Measurements from ENCODE around the gene THBS2. TPM values are rescaled to one million over a fixed set of nuclear protein-coding genes. Genes with fewer than 3 reads are reported as not detected.
"Not testable (repeated sequence)": the region's sequence is repeated elsewhere in the genome, so short reads cannot be mapped to it uniquely, and the experiment has no call there.

THBS2 gene
- total RNA-seq, 2 donors from 2014 or later = not detected

- no peaks in the 10 kb centered on the region for H3K27me3 Mint-ChIP-seq (ENCODE audit: low read depth)
- no peak for ATAC-seq (replicated peaks in 1 of 2)
- no peaks in the 10 kb centered on the region for H3K9me3 Mint-ChIP-seq
- no peak for DNase-seq
- no peaks in the 10 kb centered on the region for H3K4me1 Mint-ChIP-seq (ENCODE audit: low read depth)
- no peak overlapping the region for H3K4me3 Mint-ChIP-seq
- H3K36me3 Mint-ChIP-seq (ENCODE audit: insufficient read depth in 2 of 2) = no peaks in the 10 kb centered on the region
- H3K27ac Mint-ChIP-seq = no peak overlapping the region
These were observed 35.6 kb upstream of the THBS2 start for GRCh38 chr6:169289257-169289618.

GRCh38 chr6:169288591-169288990 is 34.9 kb upstream of the THBS2 start:
- no peak overlapping the region for H3K4me3 Mint-ChIP-seq
- H3K9me3 Mint-ChIP-seq = no peaks in the 10 kb centered on the region
- ATAC-seq (replicated peaks in 1 of 2) = no peak
- H3K27me3 Mint-ChIP-seq (ENCODE audit: low read depth) = no peaks in the 10 kb centered on the region
- no peaks in the 10 kb centered on the region for H3K36me3 Mint-ChIP-seq (ENCODE audit: insufficient read depth in 2 of 2)
- no peaks in the 10 kb centered on the region for H3K4me1 Mint-ChIP-seq (ENCODE audit: low read depth)
- no peak for DNase-seq
- H3K27ac Mint-ChIP-seq = no peak overlapping the region

- H3K4me3 Mint-ChIP-seq = no peak overlapping the region
- no peaks in the 10 kb centered on the region for H3K9me3 Mint-ChIP-seq
- no peak for ATAC-seq (replicated peaks in 1 of 2)
- H3K27me3 Mint-ChIP-seq (ENCODE audit: low read depth) = no peaks in the 10 kb centered on the region
- no peaks in the 10 kb centered on the region for H3K36me3 Mint-ChIP-seq (ENCODE audit: insufficient read depth in 2 of 2)
- H3K27ac Mint-ChIP-seq = no peak overlapping the region
- DNase-seq = no peak
- H3K4me1 Mint-ChIP-seq (ENCODE audit: low read depth) = no peaks in the 10 kb centered on the region
These were observed 34.0 kb upstream of the THBS2 start for GRCh38 chr6:169287675-169288074.

GRCh38 chr6:169286961-169287360 is 33.3 kb upstream of the THBS2 start:
- H3K36me3 Mint-ChIP-seq (ENCODE audit: insufficient read depth in 2 of 2) = no peaks in the 10 kb centered on the region
- no peak overlapping the region for H3K27ac Mint-ChIP-seq
- H3K9me3 Mint-ChIP-seq = no peaks in the 10 kb centered on the region
- DNase-seq (no peak), ATAC-seq (replicated peaks in 1 of 2) (no peak)
- no peaks in the 10 kb centered on the region for H3K27me3 Mint-ChIP-seq (ENCODE audit: low read depth)
- no peak overlapping the region for H3K4me3 Mint-ChIP-seq
- no peaks in the 10 kb centered on the region for H3K4me1 Mint-ChIP-seq (ENCODE audit: low read depth)

GRCh38 chr6:169285165-169285564 is 31.5 kb upstream of the THBS2 start:
- ATAC-seq (replicated peaks in 1 of 2) (no peak), DNase-seq (no peak)
- H3K27me3 Mint-ChIP-seq (ENCODE audit: low read depth) = no peaks in the 10 kb centered on the region
- H3K36me3 Mint-ChIP-seq (ENCODE audit: insufficient read depth in 2 of 2) = no peaks in the 10 kb centered on the region
- H3K27ac Mint-ChIP-seq = no peak overlapping the region
- no peak overlapping the region for H3K4me3 Mint-ChIP-seq
- H3K4me1 Mint-ChIP-seq (ENCODE audit: low read depth) = no peaks in the 10 kb centered on the region
- no peaks in the 10 kb centered on the region for H3K9me3 Mint-ChIP-seq

GRCh38 chr6:169283924-169284323 is 30.3 kb upstream of the THBS2 start:
- H3K36me3 Mint-ChIP-seq (ENCODE audit: insufficient read depth in 2 of 2) = no peaks in the 10 kb centered on the region
- no peak for ATAC-seq (replicated peaks in 1 of 2)
- no peaks in the 10 kb centered on the region for H3K4me1 Mint-ChIP-seq (ENCODE audit: low read depth)
- no peaks in the 10 kb centered on the region for H3K27me3 Mint-ChIP-seq (ENCODE audit: low read depth)
- H3K4me3 Mint-ChIP-seq = no peak overlapping the region
- no peaks in the 10 kb centered on the region for H3K9me3 Mint-ChIP-seq
- no peak overlapping the region for H3K27ac Mint-ChIP-seq
- DNase-seq = no peak

GRCh38 chr6:169282043-169282442 is 28.4 kb upstream of the THBS2 start:
- Mint-ChIP-seq H3K4me3 (no peak overlapping the region), H3K9me3 (no peaks in the 10 kb centered on the region), H3K36me3 (ENCODE audit: insufficient read depth in 2 of 2) (no peaks in the 10 kb centered on the region), H3K27me3 (ENCODE audit: low read depth) (no peaks in the 10 kb centered on the region), H3K4me1 (ENCODE audit: low read depth) (no peaks in the 10 kb centered on the region), H3K27ac (no peak overlapping the region)
- no peak for ATAC-seq (replicated peaks in 1 of 2)
- DNase-seq = no peak

- H3K36me3 Mint-ChIP-seq (ENCODE audit: insufficient read depth in 2 of 2) = no peaks in the 10 kb centered on the region
- no peak overlapping the region for H3K27ac Mint-ChIP-seq
- no peaks in the 10 kb centered on the region for H3K27me3 Mint-ChIP-seq (ENCODE audit: low read depth)
- H3K4me1 Mint-ChIP-seq (ENCODE audit: low read depth) = no peaks in the 10 kb centered on the region
- no peak overlapping the region for H3K4me3 Mint-ChIP-seq
- no peaks in the 10 kb centered on the region for H3K9me3 Mint-ChIP-seq
- ATAC-seq (replicated peaks in 1 of 2) = no peak
- DNase-seq = no peak
These were observed 24.0 kb upstream of the THBS2 start for GRCh38 chr6:169277619-169278018.

GRCh38 chr6:169274781-169275180 is 21.1 kb upstream of the THBS2 start:
- Mint-ChIP-seq H3K9me3 (no peaks in the 10 kb centered on the region), H3K4me1 (ENCODE audit: low read depth) (no peaks in the 10 kb centered on the region), H3K27ac (no peak overlapping the region), H3K36me3 (ENCODE audit: insufficient read depth in 2 of 2) (no peaks in the 10 kb centered on the region), H3K4me3 (no peak overlapping the region), H3K27me3 (ENCODE audit: low read depth) (peaks cover 6% of the 10 kb centered on the region)
- DNase-seq (no peak), ATAC-seq (replicated peaks in 1 of 2) (no peak)

GRCh38 chr6:169273511-169273910 is 19.9 kb upstream of the THBS2 start:
- Mint-ChIP-seq H3K36me3 (ENCODE audit: insufficient read depth in 2 of 2) (no peaks in the 10 kb centered on the region), H3K9me3 (no peaks in the 10 kb centered on the region), H3K27me3 (ENCODE audit: low read depth) (peaks cover 6% of the 10 kb centered on the region), H3K4me1 (ENCODE audit: low read depth) (no peaks in the 10 kb centered on the region), H3K27ac (no peak overlapping the region), H3K4me3 (no peak overlapping the region)
- no peak for ATAC-seq (replicated peaks in 1 of 2)
- no peak for DNase-seq

- H3K4me3 Mint-ChIP-seq = no peak overlapping the region
- DNase-seq (no peak), ATAC-seq (replicated peaks in 1 of 2) (no peak)
- no peaks in the 10 kb centered on the region for H3K36me3 Mint-ChIP-seq (ENCODE audit: insufficient read depth in 2 of 2)
- H3K27ac Mint-ChIP-seq = no peak overlapping the region
- H3K4me1 Mint-ChIP-seq (ENCODE audit: low read depth) = no peaks in the 10 kb centered on the region
- peaks cover 6% of the 10 kb centered on the region for H3K27me3 Mint-ChIP-seq (ENCODE audit: low read depth)
- H3K9me3 Mint-ChIP-seq = no peaks in the 10 kb centered on the region
These were observed 18.2 kb upstream of the THBS2 start for GRCh38 chr6:169271877-169272216.

- Mint-ChIP-seq H3K36me3 (ENCODE audit: insufficient read depth in 2 of 2) (no peaks in the 10 kb centered on the region), H3K4me1 (ENCODE audit: low read depth) (no peaks in the 10 kb centered on the region), H3K27ac (no peak overlapping the region), H3K9me3 (no peaks in the 10 kb centered on the region), H3K4me3 (no peak overlapping the region), H3K27me3 (ENCODE audit: low read depth) (peaks cover 6% of the 10 kb centered on the region)
- ATAC-seq (replicated peaks in 1 of 2) = no peak
- DNase-seq = no peak
These were observed 17.7 kb upstream of the THBS2 start for GRCh38 chr6:169271158-169271876.

GRCh38 chr6:169270077-169270380 is 16.4 kb upstream of the THBS2 start:
- H3K9me3 Mint-ChIP-seq; H3K36me3 Mint-ChIP-seq (ENCODE audit: insufficient read depth in 2 of 2): not testable (repeated sequence)

GRCh38 chr6:169269180-169270076 is 15.8 kb upstream of the THBS2 start:
- H3K36me3 Mint-ChIP-seq (ENCODE audit: insufficient read depth in 2 of 2) = no peaks in the 10 kb centered on the region
- no peak overlapping the region for H3K4me3 Mint-ChIP-seq
- H3K4me1 Mint-ChIP-seq (ENCODE audit: low read depth) = no peaks in the 10 kb centered on the region
- H3K9me3 Mint-ChIP-seq = no peaks in the 10 kb centered on the region
- no peak overlapping the region for H3K27ac Mint-ChIP-seq
- DNase-seq = no peak
- no peak for ATAC-seq (replicated peaks in 1 of 2)
- H3K27me3 Mint-ChIP-seq (ENCODE audit: low read depth) = peaks cover 6% of the 10 kb centered on the region

More at GRCh38 chr6:169270077-169270380, 16.4 kb upstream of the THBS2 start:
- not testable (repeated sequence) for H3K4me3 Mint-ChIP-seq; DNase-seq; ATAC-seq (replicated peaks in 1 of 2); H3K27ac Mint-ChIP-seq; H3K27me3 Mint-ChIP-seq (ENCODE audit: low read depth); H3K4me1 Mint-ChIP-seq (ENCODE audit: low read depth)
